22Rv1 (cell line): Measurements from ENCODE around the gene GPC1.

Experiments used
- CTCF ChIP-seq: fragments of 450-650 bp; IDR thresholded peaks from 2 replicates; pipeline ENCODE4 v1.5.1; 2017; ENCODE audit warnings: mild to moderate bottlenecking
- ZFX ChIP-seq: fragments of 450-650 bp; IDR thresholded peaks from 2 replicates; pipeline ENCODE4 v1.6.1; 2017; ENCODE audit warnings: antibody characterized with exemption, borderline replicate concordance

GRCh38 chr2:240442891-240443715 is 7.6 kb downstream of the GPC1 start:
- TF ChIP-seq CTCF (no peak), ZFX (no peak)
